SH-SY5Y (cell line): ENCODE measurements around the gene ZNF106.

Experiments
- GATA2 ChIP-seq: IDR thresholded peaks from 2 replicates; pipeline ENCODE4 v1.6.1; 2011; ENCODE audit warnings: mild to moderate bottlenecking, low read depth, low read length
- GATA3 ChIP-seq: IDR thresholded peaks from 2 replicates; pipeline ENCODE4 v1.6.1; 2011; ENCODE audit warnings: low read depth, mild to moderate bottlenecking, low read length, moderate library complexity

- TF ChIP-seq GATA3 = no peak
- no peak; the same call in 1 of the 2 replicates for TF ChIP-seq GATA2
Observed at GRCh38 chr15:42495361-42496212, 4.6 kb upstream of the ZNF106 start, which contains the start of gene SNAP23.
